ENCODE results near the gene ALG12.

Gene ALG12

DNA sequence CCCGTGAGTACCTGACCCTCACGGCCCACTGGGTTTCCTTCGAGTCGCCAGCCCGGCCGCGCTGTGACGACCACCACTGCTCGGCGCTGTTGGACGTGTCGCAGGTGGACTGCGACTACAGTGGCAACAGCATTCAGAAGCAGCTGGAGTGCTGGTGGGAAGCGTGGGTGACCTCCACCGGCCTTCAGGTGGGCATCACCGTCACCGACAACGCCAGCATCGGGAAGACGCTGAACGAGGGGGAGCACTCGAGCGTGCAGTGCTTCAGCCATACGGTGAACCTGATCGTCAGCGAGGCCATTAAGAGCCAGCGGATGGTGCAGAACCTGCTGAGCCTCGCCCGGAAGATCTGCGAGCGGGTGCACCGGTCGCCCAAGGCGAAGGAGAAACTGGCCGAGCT is 32.4 kb downstream of the ALG12 start:
- no peak for DNase-seq

DNA sequence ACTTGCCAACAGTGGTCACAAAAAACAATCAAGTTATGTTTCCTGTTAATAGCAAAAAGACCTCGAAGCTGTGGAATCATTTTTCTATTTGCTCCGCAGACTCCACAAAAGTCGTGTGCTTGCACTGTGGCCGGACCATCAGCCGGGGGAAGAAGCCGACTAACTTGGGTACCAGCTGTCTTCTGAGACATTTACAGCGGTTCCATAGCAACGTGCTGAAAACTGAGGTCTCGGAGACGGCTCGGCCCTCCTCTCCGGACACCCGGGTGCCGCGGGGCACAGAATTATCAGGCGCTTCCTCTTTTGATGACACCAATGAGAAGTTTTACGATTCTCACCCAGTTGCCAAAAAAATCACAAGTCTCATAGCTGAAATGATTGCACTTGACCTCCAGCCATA is 33.0 kb downstream of the ALG12 start:
- no peak for DNase-seq

GRCh38 chr22:49884503-49885260 is 33.6 kb downstream of the ALG12 start:
- no peak for DNase-seq

GRCh38 chr22:49884075-49884474 is 34.2 kb downstream of the ALG12 start:
- no peak for DNase-seq

GRCh38 chr22:49883294-49883640 is 35.0 kb downstream of the ALG12 start:
- no peak for DNase-seq

- no peak for DNase-seq
Measured at GRCh38 chr22:49882519-49883293, 35.5 kb downstream of the ALG12 start.

GRCh38 chr22:49881856-49882255 is 36.4 kb downstream of the ALG12 start:
- DNase-seq: no peak

- DNase-seq: no peak
Measured at GRCh38 chr22:49880281-49880680, 38.0 kb downstream of the ALG12 start.

GRCh38 chr22:49879871-49880270 is 38.4 kb downstream of the ALG12 start:
- no peak for DNase-seq

- no peak for DNase-seq
Measured at GRCh38 chr22:49878206-49878605, 40.0 kb downstream of the ALG12 start.

DNA sequence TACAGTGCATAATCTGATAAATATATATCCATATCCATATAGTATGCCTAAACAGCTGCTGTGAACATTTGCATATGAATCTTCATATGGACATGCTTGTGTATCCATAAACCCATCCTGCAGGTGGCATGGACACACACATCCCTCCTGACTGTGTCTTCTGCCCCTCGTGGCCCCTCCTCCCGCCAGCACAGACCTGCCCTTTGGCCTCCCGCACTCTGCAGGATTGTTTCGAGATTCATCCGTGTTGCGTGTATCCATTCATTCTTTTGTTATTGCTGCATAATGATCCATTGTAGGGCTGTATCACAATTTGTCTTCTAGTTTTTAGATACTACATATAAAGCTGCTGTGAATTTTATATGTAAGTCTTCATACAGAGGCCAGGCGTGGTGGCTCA is 40.6 kb downstream of the ALG12 start:
- no peak for DNase-seq

- no peak for DNase-seq
Measured at GRCh38 chr22:49873228-49873940, 44.9 kb downstream of the ALG12 start.

DNA sequence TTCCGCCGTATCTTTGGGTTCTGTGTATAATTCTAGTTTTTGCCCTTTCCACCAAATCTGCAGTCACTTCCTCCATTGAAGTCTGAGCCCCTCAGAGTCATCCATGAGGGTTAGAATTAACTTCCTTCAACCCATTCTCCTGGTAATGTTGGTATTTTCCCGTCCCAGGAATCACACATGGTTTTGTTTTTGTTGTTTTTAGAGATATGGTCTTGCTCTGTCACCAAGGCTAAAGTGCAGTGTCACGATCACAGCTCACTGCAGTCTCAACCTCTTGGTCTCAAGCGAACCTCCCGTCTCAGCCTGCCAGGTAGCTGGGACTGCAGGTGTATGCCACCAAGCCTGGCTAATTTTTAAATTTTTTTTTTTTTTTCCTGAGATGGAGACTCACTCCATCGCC is 45.9 kb downstream of the ALG12 start:
- DNase-seq: no peak

- no peak for DNase-seq
Measured at GRCh38 chr22:49871482-49871881, 46.8 kb downstream of the ALG12 start.

DNA sequence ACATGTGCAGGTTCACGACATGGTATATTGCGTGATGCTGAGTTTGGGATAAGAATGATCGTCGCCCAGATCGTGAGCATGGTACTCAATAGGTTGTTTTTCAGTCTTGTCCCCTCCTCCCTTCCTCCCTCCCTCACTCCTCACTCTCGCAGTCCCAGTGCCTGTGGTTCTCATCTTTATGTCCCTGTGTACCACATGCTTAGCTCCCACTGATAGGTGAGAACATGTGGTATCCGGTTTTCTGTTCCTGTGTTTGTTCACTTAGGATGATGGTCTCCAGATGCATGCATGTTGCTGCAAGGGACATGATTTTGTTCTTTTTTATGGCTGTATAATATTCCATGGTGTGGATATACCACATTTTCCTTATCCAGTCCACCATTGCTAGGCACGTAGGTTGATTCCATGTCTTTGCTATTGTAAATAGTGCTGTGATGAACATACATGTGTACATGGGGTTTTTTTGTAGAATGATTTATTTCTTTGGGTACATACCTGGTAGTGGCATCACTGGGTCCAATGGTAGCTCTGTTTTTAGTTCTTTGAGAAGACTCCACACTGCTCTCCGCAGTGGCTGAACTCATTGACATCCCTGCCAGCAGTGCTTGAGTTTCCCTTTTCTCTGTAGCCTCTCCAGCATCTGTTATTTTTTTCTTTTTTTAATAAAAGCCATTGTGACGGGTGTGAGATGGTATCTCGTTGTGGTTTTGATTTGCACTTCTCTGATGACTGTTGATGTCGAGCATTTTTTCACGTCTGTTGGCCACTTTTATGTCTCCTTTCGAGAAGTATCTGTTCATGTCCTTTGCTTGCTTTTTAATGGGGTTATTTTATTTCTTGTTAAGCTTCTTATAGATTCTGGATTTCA is 48.2 kb downstream of the ALG12 start:
- DNase-seq: no peak

GRCh38 chr22:49869086-49869830 is 49.0 kb downstream of the ALG12 start:
- DNase-seq: no peak

DNA sequence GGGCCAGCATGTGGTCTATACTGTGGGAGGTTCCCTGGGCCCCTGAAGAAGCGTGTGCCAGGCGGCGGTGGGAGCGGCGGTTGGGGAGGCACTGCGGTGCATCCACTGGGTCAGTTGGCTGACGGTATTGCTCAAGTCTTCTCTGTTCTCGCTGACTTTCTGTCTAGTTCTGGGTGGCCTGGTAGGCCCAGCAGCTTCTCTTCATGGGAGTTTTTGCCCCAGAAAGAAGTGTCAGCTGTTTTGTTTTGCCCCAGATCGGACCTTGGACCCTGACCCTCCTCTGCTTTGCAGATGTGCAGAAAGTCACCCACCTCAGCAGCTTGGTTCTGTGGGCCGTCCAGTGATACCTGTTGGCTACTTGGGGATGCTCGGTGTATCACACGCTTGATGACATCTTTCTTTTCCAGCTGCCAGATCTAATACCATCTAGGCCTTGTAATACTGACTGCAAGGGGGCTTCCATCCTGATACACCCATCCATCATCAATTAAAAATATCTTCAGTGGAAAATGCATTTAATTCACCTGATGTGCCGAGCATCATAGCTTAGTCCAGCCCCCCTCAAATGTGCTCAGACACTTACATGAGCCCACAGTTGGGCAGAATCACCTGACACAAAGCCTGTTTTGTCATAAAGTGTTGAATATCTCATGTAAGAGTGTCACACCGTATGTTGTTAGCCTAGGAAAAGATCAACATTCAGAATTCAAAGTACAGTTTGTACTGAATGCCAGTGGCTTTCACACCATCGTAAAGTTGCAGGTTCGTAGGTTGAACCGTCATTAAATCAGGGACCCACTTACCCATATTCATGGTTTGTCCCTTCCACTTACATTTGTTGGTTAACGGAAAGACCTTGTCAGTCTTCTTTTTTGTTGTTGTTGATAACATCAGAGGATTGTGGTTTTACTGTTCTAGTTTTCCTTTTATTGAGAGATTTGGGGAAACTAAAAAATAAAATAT is 50.7 kb downstream of the ALG12 start:
- DNase-seq: no peak

- DNase-seq: no peak
Measured at GRCh38 chr22:49866646-49867045, 51.6 kb downstream of the ALG12 start.

GRCh38 chr22:49866134-49866533 is 52.1 kb downstream of the ALG12 start:
- DNase-seq: no peak

DNA sequence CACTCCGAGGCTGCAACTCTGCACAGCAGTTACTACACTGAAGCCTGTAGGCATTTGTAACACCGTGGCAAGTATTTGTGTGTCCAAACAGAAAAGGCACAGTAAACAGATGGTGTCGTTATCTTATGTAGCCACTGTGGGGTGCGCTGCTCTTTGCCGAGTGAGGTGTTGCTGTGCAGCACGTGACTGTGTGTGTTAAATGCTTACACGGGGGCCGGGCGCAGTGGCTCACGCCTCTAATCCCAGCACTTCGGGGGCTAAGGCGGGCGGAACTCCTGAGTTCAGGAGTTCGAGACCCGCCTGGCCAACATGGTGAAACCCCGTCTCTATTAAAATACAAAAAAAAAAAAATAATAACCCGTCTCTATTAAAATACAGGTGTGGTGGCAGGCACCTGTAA is 53.1 kb downstream of the ALG12 start:
- DNase-seq: no peak

GRCh38 chr22:49863931-49864330 is 54.3 kb downstream of the ALG12 start:
- no peak for DNase-seq

Measured in amniotic stem cell (primary cell).